ENCODE measurements around the gene HECTD1. TPM values are rescaled to one million over a fixed set of nuclear protein-coding genes. Genes with fewer than 3 reads are reported as not detected.

HECTD1 gene
- total RNA-seq, 1 donor from 2014 or later = 153 TPM

DNA sequence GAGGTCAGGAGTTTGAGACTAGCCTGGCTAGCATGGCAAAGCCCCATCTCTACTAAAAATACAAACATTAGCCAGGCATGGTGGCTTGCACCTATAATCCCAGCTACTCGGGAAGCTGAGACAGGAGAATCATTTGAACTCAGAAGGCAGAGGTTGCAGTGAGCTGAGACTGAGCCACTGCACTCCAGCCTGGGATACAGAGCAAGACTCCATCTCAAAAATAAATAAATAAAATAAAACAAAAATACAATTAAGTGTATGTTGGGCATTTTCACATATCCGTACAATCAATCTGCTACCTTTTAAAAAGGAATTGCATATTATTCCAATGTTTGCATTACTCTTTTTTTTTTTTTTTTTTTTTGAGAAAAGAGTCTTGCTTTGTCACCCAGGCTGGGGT is 47.7 kb upstream of the HECTD1 start:
- no peaks in the 10 kb centered on the region for H3K4me1 ChIP-seq
- Mint-ChIP-seq H3K4me3 (no peak overlapping the region), H3K27ac (no peak overlapping the region), H3K9me3 (peaks cover 6% of the 10 kb centered on the region), H3K4me1 (no peaks in the 10 kb centered on the region), H3K27me3 (ENCODE audit: insufficient read depth, low read depth) (peaks cover 3% of the 10 kb centered on the region), H3K36me3 (peaks cover 2% of the 10 kb centered on the region)
- H3K4me2 ChIP-seq = no peak overlapping the region
- H3K9ac ChIP-seq = no peak overlapping the region
- H3K79me2 ChIP-seq (ENCODE audit: low read depth) = no peaks in the 10 kb centered on the region
- no peaks in the 10 kb centered on the region for H3K27me3 ChIP-seq
- DNase-seq (ENCODE audit: low spot score) = no peak
- no peaks in the 10 kb centered on the region for H3K36me3 ChIP-seq
- no peak overlapping the region for H2AFZ ChIP-seq (replicated peaks)
- H3K9me3 ChIP-seq (ENCODE audit: low read depth) = no peaks in the 10 kb centered on the region
- no peaks in the 10 kb centered on the region for H3F3A ChIP-seq (ENCODE audit: low read depth)
- TF ChIP-seq EZH2phosphoT487 (IDR thresholded peaks at IDR 0.05) (no peak), EZH2 (IDR thresholded peaks at IDR 0.05) (no peak)
- TF ChIP-seq, protein P1, sequence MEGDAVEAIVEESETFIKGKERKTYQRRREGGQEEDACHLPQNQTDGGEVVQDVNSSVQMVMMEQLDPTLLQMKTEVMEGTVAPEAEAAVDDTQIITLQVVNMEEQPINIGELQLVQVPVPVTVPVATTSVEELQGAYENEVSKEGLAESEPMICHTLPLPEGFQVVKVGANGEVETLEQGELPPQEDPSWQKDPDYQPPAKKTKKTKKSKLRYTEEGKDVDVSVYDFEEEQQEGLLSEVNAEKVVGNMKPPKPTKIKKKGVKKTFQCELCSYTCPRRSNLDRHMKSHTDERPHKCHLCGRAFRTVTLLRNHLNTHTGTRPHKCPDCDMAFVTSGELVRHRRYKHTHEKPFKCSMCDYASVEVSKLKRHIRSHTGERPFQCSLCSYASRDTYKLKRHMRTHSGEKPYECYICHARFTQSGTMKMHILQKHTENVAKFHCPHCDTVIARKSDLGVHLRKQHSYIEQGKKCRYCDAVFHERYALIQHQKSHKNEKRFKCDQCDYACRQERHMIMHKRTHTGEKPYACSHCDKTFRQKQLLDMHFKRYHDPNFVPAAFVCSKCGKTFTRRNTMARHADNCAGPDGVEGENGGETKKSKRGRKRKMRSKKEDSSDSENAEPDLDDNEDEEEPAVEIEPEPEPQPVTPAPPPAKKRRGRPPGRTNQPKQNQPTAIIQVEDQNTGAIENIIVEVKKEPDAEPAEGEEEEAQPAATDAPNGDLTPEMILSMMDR (IDR thresholded peaks at IDR 0.05) = no peak
- no peak overlapping the region for H3K27ac ChIP-seq
- no peaks in the 10 kb centered on the region for H4K20me1 ChIP-seq (ENCODE audit: low read depth)
- no peak overlapping the region for H3K4me3 ChIP-seq

DNA sequence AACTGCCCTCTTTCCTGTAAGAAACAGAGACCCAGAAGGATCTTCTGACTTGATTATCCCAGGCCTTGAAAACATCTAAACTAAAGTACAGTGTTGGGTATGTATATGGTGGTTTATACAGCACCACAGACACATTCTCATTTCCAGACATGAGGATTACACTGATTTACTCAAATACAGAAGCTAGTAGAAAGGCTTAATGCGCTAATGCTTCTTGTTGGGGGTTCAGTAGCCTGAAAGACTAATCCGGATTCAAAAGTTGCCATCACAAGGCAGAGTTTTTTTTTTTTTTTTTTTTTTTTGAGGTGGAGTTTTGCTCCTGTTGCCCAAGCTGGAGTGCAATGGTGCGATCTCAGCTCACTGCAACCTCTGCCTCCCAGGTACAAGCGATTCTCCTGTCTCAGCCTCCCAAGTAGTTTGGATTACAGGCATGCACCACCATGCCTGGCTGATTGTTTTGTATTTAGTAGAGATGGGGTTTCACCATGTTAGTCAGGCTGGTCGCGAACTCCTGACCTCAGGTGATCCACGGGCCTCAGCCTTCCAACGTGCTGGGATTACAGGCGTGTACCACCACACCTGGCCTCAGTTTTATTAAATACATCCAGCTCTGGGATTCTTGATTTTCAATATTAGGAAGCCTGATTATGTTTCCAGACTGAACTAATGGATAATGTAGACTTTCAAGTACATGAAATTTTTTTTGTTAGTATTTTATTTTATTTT is 46.3 kb upstream of the HECTD1 start:
- Histone ChIP-seq H3K4me1 (no peaks in the 10 kb centered on the region), H3K9me3 (ENCODE audit: low read depth) (no peaks in the 10 kb centered on the region), H3K27me3 (no peaks in the 10 kb centered on the region), H3K4me3 (no peak overlapping the region), H3K4me2 (no peak overlapping the region), H3K9ac (no peak overlapping the region), H3K79me2 (ENCODE audit: low read depth) (no peaks in the 10 kb centered on the region), H4K20me1 (ENCODE audit: low read depth) (no peaks in the 10 kb centered on the region), H3K36me3 (no peaks in the 10 kb centered on the region), H3K27ac (no peak overlapping the region), H3F3A (ENCODE audit: low read depth) (no peaks in the 10 kb centered on the region), H2AFZ (replicated peaks) (no peak overlapping the region)
- DNase-seq (ENCODE audit: low spot score) = no peak
- Mint-ChIP-seq H3K4me1 (no peaks in the 10 kb centered on the region), H3K9me3 (no peaks in the 10 kb centered on the region), H3K4me3 (no peak overlapping the region), H3K27ac (no peak overlapping the region), H3K36me3 (no peaks in the 10 kb centered on the region), H3K27me3 (ENCODE audit: insufficient read depth, low read depth) (no peaks in the 10 kb centered on the region)
- TF ChIP-seq EZH2phosphoT487 (IDR thresholded peaks at IDR 0.05) (no peak), EZH2 (IDR thresholded peaks at IDR 0.05) (no peak)
- TF ChIP-seq, protein P1 (IDR thresholded peaks at IDR 0.05) = no peak

DNA sequence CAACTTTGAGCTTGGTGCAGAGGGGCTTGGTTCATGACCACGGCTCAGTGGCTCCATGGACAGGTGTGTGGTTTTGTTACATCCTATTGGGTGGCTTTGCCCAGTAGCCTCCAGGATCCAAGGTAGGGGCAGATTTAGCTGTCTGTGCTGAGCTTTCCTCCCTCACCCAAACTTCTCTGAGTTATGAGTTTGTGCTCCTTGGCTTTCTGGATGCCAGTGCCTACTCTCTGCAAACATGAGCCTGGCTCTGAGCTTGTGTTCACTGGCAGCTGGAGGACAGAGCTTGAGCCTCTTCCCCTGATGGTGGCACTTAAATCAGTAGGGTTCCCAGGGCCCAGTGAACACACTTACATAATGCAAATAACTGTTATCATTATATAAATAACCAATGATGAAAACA is 45.3 kb upstream of the HECTD1 start:
- H3K27ac ChIP-seq = no peak overlapping the region
- Mint-ChIP-seq H3K9me3 (no peaks in the 10 kb centered on the region), H3K27ac (no peak overlapping the region), H3K36me3 (no peaks in the 10 kb centered on the region), H3K4me3 (no peak overlapping the region), H3K4me1 (no peaks in the 10 kb centered on the region), H3K27me3 (ENCODE audit: insufficient read depth, low read depth) (no peaks in the 10 kb centered on the region)
- H3K27me3 ChIP-seq = no peaks in the 10 kb centered on the region
- no peaks in the 10 kb centered on the region for H3K36me3 ChIP-seq
- no peaks in the 10 kb centered on the region for H3K4me1 ChIP-seq
- TF ChIP-seq, protein P1 (IDR thresholded peaks at IDR 0.05) = no peak
- TF ChIP-seq EZH2 (IDR thresholded peaks at IDR 0.05) (no peak), EZH2phosphoT487 (IDR thresholded peaks at IDR 0.05) (no peak)
- DNase-seq (ENCODE audit: low spot score) = no peak
- H3K9ac ChIP-seq = no peak overlapping the region
- H2AFZ ChIP-seq (replicated peaks) = no peak overlapping the region
- no peaks in the 10 kb centered on the region for H3F3A ChIP-seq (ENCODE audit: low read depth)
- no peaks in the 10 kb centered on the region for H4K20me1 ChIP-seq (ENCODE audit: low read depth)
- no peak overlapping the region for H3K4me3 ChIP-seq
- H3K9me3 ChIP-seq (ENCODE audit: low read depth) = no peaks in the 10 kb centered on the region
- no peak overlapping the region for H3K4me2 ChIP-seq
- H3K79me2 ChIP-seq (ENCODE audit: low read depth) = no peaks in the 10 kb centered on the region

Data from neural progenitor cell (in vitro differentiated cells).